Dermis blood vessel endothelial cell (primary cell): Measurements from ENCODE around the gene GRSF1. TPM values are rescaled to one million over a fixed set of nuclear protein-coding genes. Genes with fewer than 3 reads are reported as not detected.
"Not testable (repeated sequence)": the region's sequence is repeated elsewhere in the genome, so short reads cannot be mapped to it uniquely, and the experiment has no call there.

Experiments used
- DNase-seq: peaks from one replicate; pipeline ENCODE4 v3.0.0; 2010
- total RNA-seq: library from RNA; depleted of rRNA; stranded (reverse); fragments of >200 nt; gene quantifications from 2 replicates; pipeline ENCODE4 v1.2.3, GENCODE V29; 2014

Gene GRSF1
- total RNA-seq, 1 donor from 2014 or later = 82.4 TPM

- no peak for DNase-seq
Measured at GRCh38 chr4:70831293-70831692, 8.4 kb downstream of the GRSF1 start.

GRCh38 chr4:70830054-70830453 lies 9.6 kb downstream of the GRSF1 start:
- no peak for DNase-seq

GRCh38 chr4:70829492-70829891 lies 10.2 kb downstream of the GRSF1 start:
- no peak for DNase-seq

GRCh38 chr4:70829015-70829414 lies 10.7 kb downstream of the GRSF1 start:
- no peak for DNase-seq

GRCh38 chr4:70818921-70819320 lies 20.8 kb downstream of the GRSF1 start:
- no peak for DNase-seq

- no peak for DNase-seq
Measured at GRCh38 chr4:70818173-70818855, 21.4 kb downstream of the GRSF1 start.

- DNase-seq = no peak
Measured at GRCh38 chr4:70816894-70817293, 22.8 kb downstream of the GRSF1 start.

- no peak for DNase-seq
Measured at GRCh38 chr4:70815370-70815769, 24.3 kb downstream of the GRSF1 start.

GRCh38 chr4:70808151-70808550 lies 31.5 kb downstream of the GRSF1 start:
- no peak for DNase-seq

- DNase-seq = no peak
Measured at GRCh38 chr4:70802928-70803580, 36.6 kb downstream of the GRSF1 start.

GRCh38 chr4:70801265-70801809 lies 38.4 kb downstream of the GRSF1 start:
- no peak for DNase-seq

- DNase-seq = no peak
Measured at GRCh38 chr4:70793626-70794025, 46.1 kb downstream of the GRSF1 start.

GRCh38 chr4:70788733-70789132 lies 51.0 kb downstream of the GRSF1 start:
- no peak for DNase-seq

- DNase-seq = no peak
Measured at GRCh38 chr4:70787496-70787895, 52.2 kb downstream of the GRSF1 start.

GRCh38 chr4:70783096-70783495 lies 56.6 kb downstream of the GRSF1 start:
- DNase-seq = no peak

- DNase-seq = peak; percentile 85
Measured at GRCh38 chr4:70778888-70779422, 60.7 kb downstream of the GRSF1 start.

- no peak for DNase-seq
Measured at GRCh38 chr4:70772929-70773555, 66.6 kb downstream of the GRSF1 start.

GRCh38 chr4:70769396-70769795 lies 70.3 kb downstream of the GRSF1 start:
- not testable (repeated sequence) for DNase-seq

GRCh38 chr4:70768301-70768948 lies 71.3 kb downstream of the GRSF1 start:
- peak; percentile 71 for DNase-seq
